ENCODE results near the gene EHHADH. TPM values are rescaled to one million over a fixed set of nuclear protein-coding genes. Genes with fewer than 3 reads are reported as not detected.

EHHADH gene
- total and polyA plus RNA-seq, 2 of the 13 experiments (the other 11 are each of a cell fraction or from before 2014, with no cell fraction given), result 14.5 to 38.9 TPM

- ChIA-PET CTCF (ENCODE audit: low intra/inter-chr PET ratio, low total read pairs) (no interaction called here), POLR2A (no interaction called here)
- in situ Hi-C loops (cut with HindIII; ENCODE audit: extremely low pct_ligation_motif_present, low pct_unique_long_range_greater_than_20kb), result no loop called here
- no TSS peak for BruUV-seq (replicated peaks)
- no peak for DNase-seq (ENCODE audit: low spot score)
- Histone ChIP-seq H3K79me2 (ENCODE audit: insufficient read depth, low read length) (no peaks in the 10 kb centered on the region), H3K36me3 (replicated peaks in 1 of 2; ENCODE audit: control insufficient read depth in 1 of 2, insufficient read depth in 2 of 2, low read length in 2 of 2) (peaks cover 8 to 16% of the 10 kb centered on the region in 2 experiments; a peak in 4 of 5 replicates), H3K4me2 (ENCODE audit: low read depth, low read length) (no peak overlapping the region), H3K9me3 (ENCODE audit: low read length) (no peaks in the 10 kb centered on the region), H3K27me3 (ENCODE audit: control insufficient read depth in 1 of 2, insufficient read depth in 2 of 2, low read length in 2 of 2) (no peaks in the 10 kb centered on the region), H3K4me3 (replicated peaks in 1 of 3; ENCODE audit: insufficient read depth in 1 of 3, low read depth in 2 of 3, low read length in 3 of 3) (no peak overlapping the region), H3K4me1 (ENCODE audit: insufficient read depth, low read length) (peaks cover 13% of the 10 kb centered on the region; the same call in 1 of the 2 replicates), H3K27ac (ENCODE audit: extremely low read length, insufficient read depth, low read length) (no peak overlapping the region), H4K20me1 (ENCODE audit: insufficient read depth, low read length) (no peaks in the 10 kb centered on the region), H3K9ac (ENCODE audit: insufficient read depth, low read depth, low read length) (no peak overlapping the region), H2AFZ (ENCODE audit: low read length) (no peak overlapping the region)
- WGBS (ENCODE audit: low lambda C conversion rate), result 98% methylated on average over 3 of the region's 6 CpGs
- FAIRE-seq, result no peak
- intact Hi-C loops (cut with micrococcal nuclease; ENCODE audit: unreplicated experiment), result no loop called here
- ATAC-seq, result no peak
- TF ChIP-seq THAP8 (CRISPR knock-in tag; IDR thresholded peaks at IDR 0.05; ENCODE audit: borderline replicate concordance) (no peak), ZNF558 (CRISPR knock-in tag; IDR thresholded peaks at IDR 0.05; ENCODE audit: borderline replicate concordance) (no peak), MBNL3 (CRISPR knock-in tag; conservative IDR thresholded peaks at IDR 0.05) (no peak)
- TF ChIP-seq, protein P1, sequence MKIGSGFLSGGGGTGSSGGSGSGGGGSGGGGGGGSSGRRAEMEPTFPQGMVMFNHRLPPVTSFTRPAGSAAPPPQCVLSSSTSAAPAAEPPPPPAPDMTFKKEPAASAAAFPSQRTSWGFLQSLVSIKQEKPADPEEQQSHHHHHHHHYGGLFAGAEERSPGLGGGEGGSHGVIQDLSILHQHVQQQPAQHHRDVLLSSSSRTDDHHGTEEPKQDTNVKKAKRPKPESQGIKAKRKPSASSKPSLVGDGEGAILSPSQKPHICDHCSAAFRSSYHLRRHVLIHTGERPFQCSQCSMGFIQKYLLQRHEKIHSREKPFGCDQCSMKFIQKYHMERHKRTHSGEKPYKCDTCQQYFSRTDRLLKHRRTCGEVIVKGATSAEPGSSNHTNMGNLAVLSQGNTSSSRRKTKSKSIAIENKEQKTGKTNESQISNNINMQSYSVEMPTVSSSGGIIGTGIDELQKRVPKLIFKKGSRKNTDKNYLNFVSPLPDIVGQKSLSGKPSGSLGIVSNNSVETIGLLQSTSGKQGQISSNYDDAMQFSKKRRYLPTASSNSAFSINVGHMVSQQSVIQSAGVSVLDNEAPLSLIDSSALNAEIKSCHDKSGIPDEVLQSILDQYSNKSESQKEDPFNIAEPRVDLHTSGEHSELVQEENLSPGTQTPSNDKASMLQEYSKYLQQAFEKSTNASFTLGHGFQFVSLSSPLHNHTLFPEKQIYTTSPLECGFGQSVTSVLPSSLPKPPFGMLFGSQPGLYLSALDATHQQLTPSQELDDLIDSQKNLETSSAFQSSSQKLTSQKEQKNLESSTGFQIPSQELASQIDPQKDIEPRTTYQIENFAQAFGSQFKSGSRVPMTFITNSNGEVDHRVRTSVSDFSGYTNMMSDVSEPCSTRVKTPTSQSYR (CRISPR knock-in tag; IDR thresholded peaks at IDR 0.05; ENCODE audit: borderline replicate concordance), result no peak
- TF ChIP-seq, protein P2, sequence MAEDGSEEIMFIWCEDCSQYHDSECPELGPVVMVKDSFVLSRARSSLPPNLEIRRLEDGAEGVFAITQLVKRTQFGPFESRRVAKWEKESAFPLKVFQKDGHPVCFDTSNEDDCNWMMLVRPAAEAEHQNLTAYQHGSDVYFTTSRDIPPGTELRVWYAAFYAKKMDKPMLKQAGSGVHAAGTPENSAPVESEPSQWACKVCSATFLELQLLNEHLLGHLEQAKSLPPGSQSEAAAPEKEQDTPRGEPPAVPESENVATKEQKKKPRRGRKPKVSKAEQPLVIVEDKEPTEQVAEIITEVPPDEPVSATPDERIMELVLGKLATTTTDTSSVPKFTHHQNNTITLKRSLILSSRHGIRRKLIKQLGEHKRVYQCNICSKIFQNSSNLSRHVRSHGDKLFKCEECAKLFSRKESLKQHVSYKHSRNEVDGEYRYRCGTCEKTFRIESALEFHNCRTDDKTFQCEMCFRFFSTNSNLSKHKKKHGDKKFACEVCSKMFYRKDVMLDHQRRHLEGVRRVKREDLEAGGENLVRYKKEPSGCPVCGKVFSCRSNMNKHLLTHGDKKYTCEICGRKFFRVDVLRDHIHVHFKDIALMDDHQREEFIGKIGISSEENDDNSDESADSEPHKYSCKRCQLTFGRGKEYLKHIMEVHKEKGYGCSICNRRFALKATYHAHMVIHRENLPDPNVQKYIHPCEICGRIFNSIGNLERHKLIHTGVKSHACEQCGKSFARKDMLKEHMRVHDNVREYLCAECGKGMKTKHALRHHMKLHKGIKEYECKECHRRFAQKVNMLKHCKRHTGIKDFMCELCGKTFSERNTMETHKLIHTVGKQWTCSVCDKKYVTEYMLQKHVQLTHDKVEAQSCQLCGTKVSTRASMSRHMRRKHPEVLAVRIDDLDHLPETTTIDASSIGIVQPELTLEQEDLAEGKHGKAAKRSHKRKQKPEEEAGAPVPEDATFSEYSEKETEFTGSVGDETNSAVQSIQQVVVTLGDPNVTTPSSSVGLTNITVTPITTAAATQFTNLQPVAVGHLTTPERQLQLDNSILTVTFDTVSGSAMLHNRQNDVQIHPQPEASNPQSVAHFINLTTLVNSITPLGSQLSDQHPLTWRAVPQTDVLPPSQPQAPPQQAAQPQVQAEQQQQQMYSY (CRISPR knock-in tag; IDR thresholded peaks at IDR 0.05), result no peak
- TF ChIP-seq, protein P3, sequence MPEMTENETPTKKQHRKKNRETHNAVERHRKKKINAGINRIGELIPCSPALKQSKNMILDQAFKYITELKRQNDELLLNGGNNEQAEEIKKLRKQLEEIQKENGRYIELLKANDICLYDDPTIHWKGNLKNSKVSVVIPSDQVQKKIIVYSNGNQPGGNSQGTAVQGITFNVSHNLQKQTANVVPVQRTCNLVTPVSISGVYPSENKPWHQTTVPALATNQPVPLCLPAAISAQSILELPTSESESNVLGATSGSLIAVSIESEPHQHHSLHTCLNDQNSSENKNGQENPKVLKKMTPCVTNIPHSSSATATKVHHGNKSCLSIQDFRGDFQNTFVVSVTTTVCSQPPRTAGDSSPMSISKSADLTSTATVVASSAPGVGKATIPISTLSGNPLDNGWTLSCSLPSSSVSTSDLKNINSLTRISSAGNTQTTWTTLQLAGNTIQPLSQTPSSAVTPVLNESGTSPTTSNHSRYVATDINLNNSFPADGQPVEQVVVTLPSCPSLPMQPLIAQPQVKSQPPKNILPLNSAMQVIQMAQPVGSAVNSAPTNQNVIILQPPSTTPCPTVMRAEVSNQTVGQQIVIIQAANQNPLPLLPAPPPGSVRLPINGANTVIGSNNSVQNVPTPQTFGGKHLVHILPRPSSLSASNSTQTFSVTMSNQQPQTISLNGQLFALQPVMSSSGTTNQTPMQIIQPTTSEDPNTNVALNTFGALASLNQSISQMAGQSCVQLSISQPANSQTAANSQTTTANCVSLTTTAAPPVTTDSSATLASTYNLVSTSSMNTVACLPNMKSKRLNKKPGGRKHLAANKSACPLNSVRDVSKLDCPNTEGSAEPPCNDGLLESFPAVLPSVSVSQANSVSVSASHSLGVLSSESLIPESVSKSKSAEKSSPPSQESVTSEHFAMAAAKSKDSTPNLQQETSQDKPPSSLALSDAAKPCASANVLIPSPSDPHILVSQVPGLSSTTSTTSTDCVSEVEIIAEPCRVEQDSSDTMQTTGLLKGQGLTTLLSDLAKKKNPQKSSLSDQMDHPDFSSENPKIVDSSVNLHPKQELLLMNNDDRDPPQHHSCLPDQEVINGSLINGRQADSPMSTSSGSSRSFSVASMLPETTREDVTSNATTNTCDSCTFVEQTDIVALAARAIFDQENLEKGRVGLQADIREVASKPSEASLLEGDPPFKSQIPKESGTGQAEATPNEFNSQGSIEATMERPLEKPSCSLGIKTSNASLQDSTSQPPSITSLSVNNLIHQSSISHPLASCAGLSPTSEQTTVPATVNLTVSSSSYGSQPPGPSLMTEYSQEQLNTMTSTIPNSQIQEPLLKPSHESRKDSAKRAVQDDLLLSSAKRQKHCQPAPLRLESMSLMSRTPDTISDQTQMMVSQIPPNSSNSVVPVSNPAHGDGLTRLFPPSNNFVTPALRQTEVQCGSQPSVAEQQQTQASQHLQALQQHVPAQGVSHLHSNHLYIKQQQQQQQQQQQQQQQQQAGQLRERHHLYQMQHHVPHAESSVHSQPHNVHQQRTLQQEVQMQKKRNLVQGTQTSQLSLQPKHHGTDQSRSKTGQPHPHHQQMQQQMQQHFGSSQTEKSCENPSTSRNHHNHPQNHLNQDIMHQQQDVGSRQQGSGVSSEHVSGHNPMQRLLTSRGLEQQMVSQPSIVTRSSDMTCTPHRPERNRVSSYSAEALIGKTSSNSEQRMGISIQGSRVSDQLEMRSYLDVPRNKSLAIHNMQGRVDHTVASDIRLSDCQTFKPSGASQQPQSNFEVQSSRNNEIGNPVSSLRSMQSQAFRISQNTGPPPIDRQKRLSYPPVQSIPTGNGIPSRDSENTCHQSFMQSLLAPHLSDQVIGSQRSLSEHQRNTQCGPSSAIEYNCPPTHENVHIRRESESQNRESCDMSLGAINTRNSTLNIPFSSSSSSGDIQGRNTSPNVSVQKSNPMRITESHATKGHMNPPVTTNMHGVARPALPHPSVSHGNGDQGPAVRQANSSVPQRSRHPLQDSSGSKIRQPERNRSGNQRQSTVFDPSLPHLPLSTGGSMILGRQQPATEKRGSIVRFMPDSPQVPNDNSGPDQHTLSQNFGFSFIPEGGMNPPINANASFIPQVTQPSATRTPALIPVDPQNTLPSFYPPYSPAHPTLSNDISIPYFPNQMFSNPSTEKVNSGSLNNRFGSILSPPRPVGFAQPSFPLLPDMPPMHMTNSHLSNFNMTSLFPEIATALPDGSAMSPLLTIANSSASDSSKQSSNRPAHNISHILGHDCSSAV (CRISPR knock-in tag; IDR thresholded peaks at IDR 0.05; ENCODE audit: borderline replicate concordance), result no peak
These were observed 45.7 kb downstream of the EHHADH start for GRCh38 chr3:185207931-185208746.
